ENCODE measurements around the gene NRL.

Gene NRL

DNA sequence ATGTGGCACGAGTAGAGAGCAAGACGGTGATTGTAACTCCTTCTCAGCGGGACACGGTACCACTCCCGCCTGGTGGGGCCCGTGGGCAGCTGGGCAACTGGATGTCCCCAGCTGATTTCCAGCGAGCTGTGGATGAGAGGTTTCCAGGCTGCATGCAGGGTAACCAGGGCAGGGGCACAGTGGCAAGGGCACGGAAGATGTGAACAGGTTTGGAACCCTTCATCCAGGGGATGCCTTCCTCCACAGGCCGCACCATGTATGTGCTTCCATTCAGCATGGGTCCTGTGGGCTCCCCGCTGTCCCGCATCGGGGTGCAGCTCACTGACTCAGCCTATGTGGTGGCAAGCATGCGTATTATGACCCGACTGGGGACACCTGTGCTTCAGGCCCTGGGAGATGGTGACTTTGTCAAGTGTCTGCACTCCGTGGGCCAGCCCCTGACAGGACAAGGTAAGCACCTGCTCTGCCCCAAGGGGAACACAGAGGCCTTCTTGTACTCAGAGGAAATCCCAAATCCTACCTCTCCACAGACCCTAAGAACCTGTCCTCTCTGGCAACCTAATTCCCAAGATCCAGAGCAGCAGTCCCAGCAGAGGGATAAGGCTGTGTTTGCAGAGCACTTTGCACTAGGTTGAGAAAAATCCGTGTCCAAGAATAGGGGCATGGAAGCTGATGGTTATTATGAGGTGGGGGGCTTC is 16.4 kb downstream of the NRL start:
- H3K27ac Mint-ChIP-seq = no peak overlapping the region
- no peaks in the 10 kb centered on the region for H3K9me3 Mint-ChIP-seq
- TF ChIP-seq, protein P1, sequence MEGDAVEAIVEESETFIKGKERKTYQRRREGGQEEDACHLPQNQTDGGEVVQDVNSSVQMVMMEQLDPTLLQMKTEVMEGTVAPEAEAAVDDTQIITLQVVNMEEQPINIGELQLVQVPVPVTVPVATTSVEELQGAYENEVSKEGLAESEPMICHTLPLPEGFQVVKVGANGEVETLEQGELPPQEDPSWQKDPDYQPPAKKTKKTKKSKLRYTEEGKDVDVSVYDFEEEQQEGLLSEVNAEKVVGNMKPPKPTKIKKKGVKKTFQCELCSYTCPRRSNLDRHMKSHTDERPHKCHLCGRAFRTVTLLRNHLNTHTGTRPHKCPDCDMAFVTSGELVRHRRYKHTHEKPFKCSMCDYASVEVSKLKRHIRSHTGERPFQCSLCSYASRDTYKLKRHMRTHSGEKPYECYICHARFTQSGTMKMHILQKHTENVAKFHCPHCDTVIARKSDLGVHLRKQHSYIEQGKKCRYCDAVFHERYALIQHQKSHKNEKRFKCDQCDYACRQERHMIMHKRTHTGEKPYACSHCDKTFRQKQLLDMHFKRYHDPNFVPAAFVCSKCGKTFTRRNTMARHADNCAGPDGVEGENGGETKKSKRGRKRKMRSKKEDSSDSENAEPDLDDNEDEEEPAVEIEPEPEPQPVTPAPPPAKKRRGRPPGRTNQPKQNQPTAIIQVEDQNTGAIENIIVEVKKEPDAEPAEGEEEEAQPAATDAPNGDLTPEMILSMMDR (IDR thresholded peaks at IDR 0.05; ENCODE audit: unreplicated experiment in 3 of 3) = no peak
- no peak overlapping the region for H3K4me3 Mint-ChIP-seq
- peaks cover 4% of the 10 kb centered on the region for H3K36me3 Mint-ChIP-seq (ENCODE audit: low read depth)
- H3K27me3 Mint-ChIP-seq (ENCODE audit: low read depth) = peaks cover 7% of the 10 kb centered on the region
- H3K4me1 Mint-ChIP-seq = peaks cover 15% of the 10 kb centered on the region

- TF ChIP-seq, protein P1 (IDR thresholded peaks at IDR 0.05; ENCODE audit: unreplicated experiment in 3 of 3) = no peak
- peak overlapping the region; percentile 58 to 81 (median 71) for H3K4me3 Mint-ChIP-seq
- H3K9me3 Mint-ChIP-seq = no peaks in the 10 kb centered on the region
- H3K27me3 Mint-ChIP-seq (ENCODE audit: low read depth) = peaks cover 7% of the 10 kb centered on the region
- H3K27ac Mint-ChIP-seq = peak overlapping the region in 1 of 3 experiments; percentile 70
- no peaks in the 10 kb centered on the region for H3K36me3 Mint-ChIP-seq (ENCODE audit: low read depth)
- H3K4me1 Mint-ChIP-seq = peaks cover 23% of the 10 kb centered on the region
Measured at GRCh38 chr14:24096545-24097181, 18.1 kb downstream of the NRL start.

GRCh38 chr14:24095271-24096068 is 19.3 kb downstream of the NRL start:
- Mint-ChIP-seq H3K27ac (peak overlapping the region; percentile 89 to 96 (median 90)), H3K36me3 (ENCODE audit: low read depth) (no peaks in the 10 kb centered on the region), H3K27me3 (ENCODE audit: low read depth) (peaks cover 7% of the 10 kb centered on the region), H3K4me1 (peaks cover 27% of the 10 kb centered on the region), H3K9me3 (no peaks in the 10 kb centered on the region), H3K4me3 (peak overlapping the region; percentile 94 to 97 (median 95))
- TF ChIP-seq, protein P1 (IDR thresholded peaks at IDR 0.05; ENCODE audit: unreplicated experiment in 3 of 3) = no peak

- TF ChIP-seq, protein P1 (IDR thresholded peaks at IDR 0.05; ENCODE audit: unreplicated experiment in 3 of 3) = no peak
- peak overlapping the region; percentile 94 to 97 (median 95) for H3K4me3 Mint-ChIP-seq
- H3K27ac Mint-ChIP-seq = peak overlapping the region; percentile 89 to 96 (median 90)
- peaks cover 28% of the 10 kb centered on the region for H3K4me1 Mint-ChIP-seq
- H3K9me3 Mint-ChIP-seq = no peaks in the 10 kb centered on the region
- peaks cover 7% of the 10 kb centered on the region for H3K27me3 Mint-ChIP-seq (ENCODE audit: low read depth)
- H3K36me3 Mint-ChIP-seq (ENCODE audit: low read depth) = no peaks in the 10 kb centered on the region
Measured at GRCh38 chr14:24094841-24095270, 19.9 kb downstream of the NRL start.

DNA sequence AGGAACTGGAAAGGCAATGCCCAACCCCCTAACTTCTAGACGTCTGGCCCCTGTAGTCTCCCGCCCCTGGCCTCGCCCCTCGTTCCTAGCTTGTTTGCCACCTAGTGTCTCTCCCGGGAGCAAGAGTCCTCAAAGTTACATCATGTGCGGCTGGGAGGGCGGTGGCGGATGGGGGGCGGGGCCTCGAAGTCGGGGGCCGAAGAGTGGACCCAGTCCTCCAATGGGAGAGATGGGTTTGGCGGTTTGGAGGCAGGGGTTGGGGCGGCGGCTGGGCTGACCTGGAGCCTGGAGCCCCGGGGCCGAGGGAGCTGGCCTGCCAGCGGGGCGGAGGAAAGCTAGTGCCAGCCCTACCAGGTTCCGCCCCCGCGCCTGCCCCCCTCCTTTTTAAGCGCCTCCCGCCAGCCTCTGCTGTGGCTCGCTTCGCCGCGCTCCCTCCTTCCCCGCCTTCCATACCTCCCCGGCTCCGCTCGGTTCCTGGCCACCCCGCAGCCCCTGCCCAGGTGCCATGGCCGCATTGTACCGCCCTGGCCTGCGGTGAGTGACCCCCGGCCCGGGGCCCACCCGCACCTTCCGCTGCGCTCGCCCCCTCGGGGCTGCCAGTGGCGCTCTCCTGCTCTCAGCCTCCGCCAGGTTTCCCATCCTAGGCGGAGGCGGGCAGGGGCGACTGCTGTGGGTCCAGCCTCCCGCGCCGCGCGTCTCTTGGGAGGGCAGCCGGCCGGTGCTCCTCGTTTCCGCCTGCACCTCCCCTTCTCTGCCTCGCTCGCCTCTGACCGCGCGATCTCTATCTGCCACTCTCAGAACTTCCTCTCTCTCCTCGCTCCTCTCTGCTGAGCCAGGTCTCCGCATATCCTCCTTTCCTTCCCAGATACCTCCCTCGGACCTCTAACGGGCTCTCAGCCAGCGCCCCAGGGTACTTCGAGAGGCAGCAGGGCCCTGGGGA is 20.6 kb downstream of the NRL start, which contains the start of gene PCK2:
Gene PCK2 (plus strand): TSS at position 411 of the 940 bp plus-strand sequence. CDS start 95 bp downstream, at position 506.
- TF ChIP-seq, protein P1 (IDR thresholded peaks at IDR 0.05; ENCODE audit: unreplicated experiment in 3 of 3) = peak in 1 of 3 experiments; percentile 6
- Mint-ChIP-seq H3K4me3 (peak within 1 kb of the TSS; percentile 94 to 97 (median 95)), H3K27me3 (ENCODE audit: low read depth) (peaks cover 7% of the 10 kb centered on the region), H3K27ac (peak within 1 kb of the TSS; percentile 89 to 96 (median 90)), H3K36me3 (ENCODE audit: low read depth) (no peaks in the 10 kb centered on the region), H3K9me3 (no peaks in the 10 kb centered on the region), H3K4me1 (peaks cover 28% of the 10 kb centered on the region)

All from nephron (organoid).